ENCODE measurements around the gene L3MBTL1. TPM values are rescaled to one million over a fixed set of nuclear protein-coding genes. Genes with fewer than 3 reads are reported as not detected.

L3MBTL1 gene
- total RNA-seq, 1 experiment from 2014 or later = 8.4 TPM

DNA sequence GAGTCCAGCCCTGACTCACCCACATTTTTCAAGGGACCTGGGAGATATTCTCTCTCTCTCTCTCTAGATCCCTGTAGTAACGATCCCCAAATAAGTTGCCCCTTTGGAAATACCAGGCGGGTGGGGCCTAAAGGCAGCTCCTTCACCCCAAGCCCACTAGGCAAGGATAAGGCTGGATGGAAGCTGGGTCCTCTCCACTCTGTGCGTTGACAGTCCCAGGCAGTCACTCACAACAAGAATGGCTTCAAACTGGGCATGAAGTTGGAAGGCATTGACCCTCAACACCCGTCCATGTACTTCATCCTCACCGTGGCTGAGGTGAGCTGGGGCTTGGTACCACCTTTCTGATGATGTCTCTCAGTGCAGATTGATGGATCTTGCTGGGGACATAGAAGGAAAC, 21.6 kb downstream of the L3MBTL1 start:
- Mint-ChIP-seq H3K36me3 (ENCODE audit: insufficient read depth, unreplicated experiment) (no peaks in the 10 kb centered on the region), H3K27ac (ENCODE audit: unreplicated experiment) (no peak overlapping the region), H3K4me1 (ENCODE audit: low read depth, unreplicated experiment) (no peaks in the 10 kb centered on the region), H3K9me3 (ENCODE audit: unreplicated experiment) (no peaks in the 10 kb centered on the region), H3K27me3 (ENCODE audit: insufficient read depth, unreplicated experiment) (peaks cover 11% of the 10 kb centered on the region), H3K4me3 (ENCODE audit: unreplicated experiment) (no peak overlapping the region)
- peaks cover 4% of the 10 kb centered on the region; the same call in 1 of the 2 replicates for H3K9me3 ChIP-seq
- ChIA-PET POLR2A (interaction anchor here (0.6 kb wide), 1 partner anchor 124 kb away, joined by 3 read pairs; no protein-coding TSS in a partner anchor), CTCF (interaction anchor here (0.6 to 1.4 kb wide), 2 partner anchors 9 to 679 kb away, joined by 4 to 6 read pairs; no protein-coding TSS in a partner anchor)
- H3K27me3 ChIP-seq (replicated peaks; ENCODE audit: control insufficient read depth, insufficient read depth, low read length) = no peaks in the 10 kb centered on the region
- H3K4me1 ChIP-seq = peaks cover 9% of the 10 kb centered on the region; the same call in 1 of the 2 replicates
- TF ChIP-seq, protein P1, sequence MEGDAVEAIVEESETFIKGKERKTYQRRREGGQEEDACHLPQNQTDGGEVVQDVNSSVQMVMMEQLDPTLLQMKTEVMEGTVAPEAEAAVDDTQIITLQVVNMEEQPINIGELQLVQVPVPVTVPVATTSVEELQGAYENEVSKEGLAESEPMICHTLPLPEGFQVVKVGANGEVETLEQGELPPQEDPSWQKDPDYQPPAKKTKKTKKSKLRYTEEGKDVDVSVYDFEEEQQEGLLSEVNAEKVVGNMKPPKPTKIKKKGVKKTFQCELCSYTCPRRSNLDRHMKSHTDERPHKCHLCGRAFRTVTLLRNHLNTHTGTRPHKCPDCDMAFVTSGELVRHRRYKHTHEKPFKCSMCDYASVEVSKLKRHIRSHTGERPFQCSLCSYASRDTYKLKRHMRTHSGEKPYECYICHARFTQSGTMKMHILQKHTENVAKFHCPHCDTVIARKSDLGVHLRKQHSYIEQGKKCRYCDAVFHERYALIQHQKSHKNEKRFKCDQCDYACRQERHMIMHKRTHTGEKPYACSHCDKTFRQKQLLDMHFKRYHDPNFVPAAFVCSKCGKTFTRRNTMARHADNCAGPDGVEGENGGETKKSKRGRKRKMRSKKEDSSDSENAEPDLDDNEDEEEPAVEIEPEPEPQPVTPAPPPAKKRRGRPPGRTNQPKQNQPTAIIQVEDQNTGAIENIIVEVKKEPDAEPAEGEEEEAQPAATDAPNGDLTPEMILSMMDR (IDR thresholded peaks at IDR 0.05; ENCODE audit: insufficient read depth in 1 of 2, low read depth in 1 of 2, low read length in 1 of 2, severe bottlenecking in 1 of 2, unreplicated experiment in 1 of 2) = no peak
- peak in 1 of 2 experiments; percentile 36 for DNase-seq
- H3K4me3 ChIP-seq (ENCODE audit: low read depth, low read length) = no peak overlapping the region
- H3K36me3 ChIP-seq (ENCODE audit: control insufficient read depth, insufficient read depth, low read length) = no peaks in the 10 kb centered on the region
- no TSS peak for BruUV-seq (replicated peaks)
- intact Hi-C loops (cut with micrococcal nuclease; ENCODE audit: unreplicated experiment) = no loop called here

DNA sequence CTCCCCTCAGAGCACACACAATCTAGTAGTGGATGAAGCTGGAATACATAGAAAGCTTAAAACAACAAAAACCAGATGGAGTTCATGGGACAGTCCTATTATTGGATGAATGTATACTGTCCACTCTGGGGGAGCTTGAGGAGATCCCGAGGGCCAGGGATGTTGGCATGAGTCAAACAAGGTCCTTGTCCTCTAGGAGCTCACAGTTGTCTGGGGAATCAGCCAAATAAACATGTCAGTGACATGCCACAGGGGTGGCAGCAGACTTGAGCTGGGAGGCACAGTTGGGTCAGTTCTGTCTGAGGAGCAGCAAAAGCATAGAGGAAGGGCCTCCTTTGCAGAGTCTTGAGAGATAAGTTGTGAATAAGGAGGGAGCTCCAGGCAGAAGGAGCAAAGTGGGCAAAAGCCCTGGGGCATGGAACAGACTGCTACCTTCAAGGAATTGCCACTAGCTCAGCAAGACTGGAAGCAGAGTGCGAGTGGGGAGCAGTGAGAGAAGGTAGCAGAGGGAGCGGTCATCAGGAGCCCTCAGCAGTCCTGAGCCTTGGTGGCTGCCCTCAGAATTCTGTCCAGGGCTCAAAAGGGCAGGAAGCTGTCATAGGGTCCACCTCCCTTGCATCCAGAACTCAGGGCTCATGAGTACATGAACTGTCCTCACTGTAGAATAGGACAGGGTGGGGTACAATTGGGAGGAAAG, 22.1 kb downstream of the L3MBTL1 start:
- no peaks in the 10 kb centered on the region for H3K9me3 Mint-ChIP-seq (ENCODE audit: unreplicated experiment)
- no peak overlapping the region for H3K4me3 Mint-ChIP-seq (ENCODE audit: unreplicated experiment)
- intact Hi-C loops (cut with micrococcal nuclease; ENCODE audit: unreplicated experiment) = no loop called here
- POLR2A ChIA-PET = no interaction called here
- H3K27me3 ChIP-seq (replicated peaks; ENCODE audit: control insufficient read depth, insufficient read depth, low read length) = no peaks in the 10 kb centered on the region
- no peaks in the 10 kb centered on the region for H3K4me1 Mint-ChIP-seq (ENCODE audit: low read depth, unreplicated experiment)
- TF ChIP-seq, protein P1 (IDR thresholded peaks at IDR 0.05; ENCODE audit: insufficient read depth in 1 of 2, low read depth in 1 of 2, low read length in 1 of 2, severe bottlenecking in 1 of 2, unreplicated experiment in 1 of 2) = no peak
- no peaks in the 10 kb centered on the region for H3K36me3 ChIP-seq (ENCODE audit: control insufficient read depth, insufficient read depth, low read length)
- H3K4me3 ChIP-seq (ENCODE audit: low read depth, low read length) = no peak overlapping the region
- peak in 1 of 2 experiments; percentile 37 for DNase-seq
- BruUV-seq (replicated peaks) = no TSS peak
- no peaks in the 10 kb centered on the region for H3K36me3 Mint-ChIP-seq (ENCODE audit: insufficient read depth, unreplicated experiment)
- peaks cover 9% of the 10 kb centered on the region; the same call in 1 of the 2 replicates for H3K4me1 ChIP-seq
- CTCF ChIA-PET = interaction anchor here (0.6 to 1.4 kb wide), 2 partner anchors 8 to 678 kb away, joined by 4 to 6 read pairs; no protein-coding TSS in a partner anchor
- H3K9me3 ChIP-seq = no peaks in the 10 kb centered on the region
- H3K27me3 Mint-ChIP-seq (ENCODE audit: insufficient read depth, unreplicated experiment) = peaks cover 11% of the 10 kb centered on the region
- no peak overlapping the region for H3K27ac Mint-ChIP-seq (ENCODE audit: unreplicated experiment)

DNA sequence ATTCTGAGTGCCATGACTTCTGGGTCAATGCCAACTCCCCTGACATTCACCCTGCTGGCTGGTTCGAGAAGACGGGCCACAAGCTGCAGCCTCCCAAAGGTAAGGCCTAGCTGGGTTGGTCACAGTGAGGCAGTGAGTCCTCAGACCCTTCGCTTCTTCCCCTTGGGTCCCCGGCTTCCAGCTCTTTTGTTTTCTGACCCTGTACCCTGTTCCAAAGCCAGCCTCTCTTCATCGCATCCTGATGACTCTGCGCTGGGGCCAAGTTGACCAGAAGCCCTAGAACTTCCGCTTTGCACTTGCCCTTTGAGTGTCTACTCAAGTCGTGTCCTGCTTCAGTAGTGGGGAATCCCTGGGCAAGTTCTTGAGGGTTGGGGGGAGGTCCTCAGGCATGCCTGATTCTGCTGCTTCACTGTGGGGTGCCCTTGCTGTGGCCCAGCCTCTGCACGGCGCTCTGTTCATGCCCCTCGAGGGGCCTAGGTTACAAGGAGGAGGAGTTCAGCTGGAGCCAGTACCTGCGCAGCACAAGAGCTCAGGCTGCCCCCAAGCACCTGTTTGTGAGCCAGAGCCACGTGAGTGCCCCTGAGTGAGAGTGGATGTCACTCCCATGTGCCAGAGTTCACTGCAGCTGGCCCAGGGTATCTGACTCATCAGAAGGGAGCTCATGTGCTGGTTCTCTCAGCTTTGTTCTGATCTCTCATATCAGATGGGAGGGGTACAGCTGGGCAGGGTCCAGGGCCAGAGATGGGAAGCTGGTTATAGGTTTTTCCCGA, 23.0 kb downstream of the L3MBTL1 start:
- no peaks in the 10 kb centered on the region for H3K36me3 ChIP-seq (ENCODE audit: control insufficient read depth, insufficient read depth, low read length)
- ChIA-PET CTCF (no interaction called here), POLR2A (interaction anchor here (1.0 kb wide), 1 partner anchor 74 kb away, joined by 10 read pairs; the partner anchor contains the start of gene SRSF6)
- TF ChIP-seq, protein P1 (IDR thresholded peaks at IDR 0.05; ENCODE audit: insufficient read depth in 1 of 2, low read depth in 1 of 2, low read length in 1 of 2, severe bottlenecking in 1 of 2, unreplicated experiment in 1 of 2) = no peak
- H3K27ac Mint-ChIP-seq (ENCODE audit: unreplicated experiment) = no peak overlapping the region
- H3K9me3 Mint-ChIP-seq (ENCODE audit: unreplicated experiment) = no peaks in the 10 kb centered on the region
- no TSS peak for BruUV-seq (replicated peaks)
- H3K4me3 Mint-ChIP-seq (ENCODE audit: unreplicated experiment) = no peak overlapping the region
- no peaks in the 10 kb centered on the region for H3K9me3 ChIP-seq
- peaks cover 11% of the 10 kb centered on the region for H3K27me3 Mint-ChIP-seq (ENCODE audit: insufficient read depth, unreplicated experiment)
- no peaks in the 10 kb centered on the region for H3K27me3 ChIP-seq (replicated peaks; ENCODE audit: control insufficient read depth, insufficient read depth, low read length)
- intact Hi-C loops (cut with micrococcal nuclease; ENCODE audit: unreplicated experiment) = no loop called here
- DNase-seq = peak in 1 of 2 experiments; percentile 71
- H3K36me3 Mint-ChIP-seq (ENCODE audit: insufficient read depth, unreplicated experiment) = no peaks in the 10 kb centered on the region
- peaks cover 13% of the 10 kb centered on the region; the same call in 1 of the 2 replicates for H3K4me1 ChIP-seq
- no peaks in the 10 kb centered on the region for H3K4me1 Mint-ChIP-seq (ENCODE audit: low read depth, unreplicated experiment)
- H3K4me3 ChIP-seq (ENCODE audit: low read depth, low read length) = no peak overlapping the region

Measured in Caco-2 (cell line).